HepG2 (cell line): Measurements from ENCODE around the gene GPR62. TPM values are rescaled to one million over a fixed set of nuclear protein-coding genes. Genes with fewer than 3 reads are reported as not detected.

Source experiments
- ATRX ChIP-seq: sonication (generic); formaldehyde crosslinking; IDR thresholded peaks from 2 replicates; pipeline ENCODE4 v1.4.0; 2020; ENCODE audit warnings: missing genetic modification reagents, borderline replicate concordance
- FOXJ3 ChIP-seq: sonication (generic); formaldehyde crosslinking; IDR thresholded peaks from 2 replicates; pipeline ENCODE4 v1.4.0; 2020; ENCODE audit warnings: missing genetic modification reagents, mild to moderate bottlenecking, borderline replicate concordance
- FOXK2 ChIP-seq: fragments of 450-650 bp; IDR thresholded peaks from 2 replicates; pipeline ENCODE4 v1.6.1; 2016
- IRF2 ChIP-seq: IDR thresholded peaks from 2 replicates; pipeline ENCODE4 v1.6.1; 2018; ENCODE audit warnings: missing genetic modification reagents, missing compliant biosample characterization
- KLF12 ChIP-seq: sonication (generic); formaldehyde crosslinking; IDR thresholded peaks from 2 replicates; pipeline ENCODE4 v1.4.0; 2020; ENCODE audit warnings: missing genetic modification reagents, borderline replicate concordance
- MLLT10 ChIP-seq: sonication (generic); formaldehyde crosslinking; IDR thresholded peaks from 2 replicates; pipeline ENCODE4 v1.4.0; 2020; ENCODE audit warnings: missing genetic modification reagents
- NFYC ChIP-seq: IDR thresholded peaks from 2 replicates; pipeline ENCODE4 v1.6.1; 2016; ENCODE audit warnings: missing genetic modification reagents, missing compliant biosample characterization
- PITX1 ChIP-seq: sonication (generic); formaldehyde crosslinking; IDR thresholded peaks from 2 replicates; pipeline ENCODE4 v1.5.1; 2020; ENCODE audit warnings: mild to moderate bottlenecking, missing genetic modification reagents
- SMAD3 ChIP-seq: sonication (generic); formaldehyde crosslinking; IDR thresholded peaks from 2 replicates; pipeline ENCODE4 v1.4.0; 2020; ENCODE audit warnings: missing genetic modification reagents
- SNAI1 ChIP-seq: sonication (generic); formaldehyde crosslinking; IDR thresholded peaks from 2 replicates; pipeline ENCODE4 v1.5.0; 2020; ENCODE audit warnings: mild to moderate bottlenecking, missing genetic modification reagents, borderline replicate concordance
- ZNF326 ChIP-seq: sonication (generic); formaldehyde crosslinking; IDR thresholded peaks from 2 replicates; pipeline ENCODE4 v1.4.0; 2020; ENCODE audit warnings: missing genetic modification reagents, borderline replicate concordance
- ZNF501 ChIP-seq: sonication (generic); formaldehyde crosslinking; IDR thresholded peaks from 2 replicates; pipeline ENCODE4 v1.5.1; 2020; ENCODE audit warnings: mild to moderate bottlenecking, moderate library complexity, missing genetic modification reagents
- ZNF543 ChIP-seq: sonication (generic); formaldehyde crosslinking; IDR thresholded peaks from 2 replicates; pipeline ENCODE4 v1.4.0; 2020; ENCODE audit warnings: mild to moderate bottlenecking, missing genetic modification reagents
- ZNF773 ChIP-seq: sonication (generic); formaldehyde crosslinking; IDR thresholded peaks from 2 replicates; pipeline ENCODE4 v1.4.0; 2020; ENCODE audit warnings: missing genetic modification reagents, borderline replicate concordance
- ZNF878 ChIP-seq: sonication (generic); formaldehyde crosslinking; IDR thresholded peaks from 2 replicates; pipeline ENCODE4 v1.8.1; 2023; ENCODE audit warnings: mild to moderate bottlenecking, missing genetic modification reagents, moderate library complexity
- ZSCAN31 ChIP-seq: sonication (generic); formaldehyde crosslinking; IDR thresholded peaks from 2 replicates; pipeline ENCODE4 v1.5.0; 2020; ENCODE audit warnings: low read depth, mild to moderate bottlenecking, missing genetic modification reagents
- polyA plus RNA-seq, 8 experiments: library from polyadenylated mRNA; depleted of rRNA in 3 of 8; stranded (reverse) in 7 of 8; unstranded in 1 of 8; fragments of >200 nt; fragmentation: Illumina TruSeq in 4 of 8; extraction: Trizol in 4 of 8; gene quantifications; 2 replicates each; pipeline versions ENCODE4 v1.2.1 to v1.2.3, GENCODE V29; 2011 to 2016; ENCODE audit warnings: low read depth in 4 of 8, missing spikeins in 1 of 8, mixed read lengths in 1 of 8; ENCODE audit not compliant: insufficient read depth in 1 of 8
- total RNA-seq, 5 experiments: library from RNA; depleted of rRNA; stranded (reverse); fragments of >200 nt; fragmentation: Illumina TruSeq; extraction: Trizol; gene quantifications; 2 replicates each; pipeline ENCODE4 v1.2.3, GENCODE V29; 2016; ENCODE audit warnings: low read depth in 1 of 5
- TF ChIP-seq, protein P1 (sequence below): sonication (generic); formaldehyde crosslinking; IDR thresholded peaks from 2 replicates; pipeline ENCODE4 v1.4.0; 2020; ENCODE audit warnings: missing genetic modification reagents, borderline replicate concordance
- TF ChIP-seq, protein P2 (sequence below): sonication (generic); formaldehyde crosslinking; IDR thresholded peaks from 2 replicates; pipeline ENCODE4 v1.4.0; 2020; ENCODE audit warnings: missing genetic modification reagents
- TF ChIP-seq, protein P3 (sequence below): sonication (generic); formaldehyde crosslinking; IDR thresholded peaks from 2 replicates; pipeline ENCODE4 v1.4.0; 2020; ENCODE audit warnings: missing genetic modification reagents

Gene GPR62
- total and polyA plus RNA-seq, 2 of the 13 experiments (the other 11 are each of a cell fraction or from before 2014, with no cell fraction given) = not detected

DNA sequence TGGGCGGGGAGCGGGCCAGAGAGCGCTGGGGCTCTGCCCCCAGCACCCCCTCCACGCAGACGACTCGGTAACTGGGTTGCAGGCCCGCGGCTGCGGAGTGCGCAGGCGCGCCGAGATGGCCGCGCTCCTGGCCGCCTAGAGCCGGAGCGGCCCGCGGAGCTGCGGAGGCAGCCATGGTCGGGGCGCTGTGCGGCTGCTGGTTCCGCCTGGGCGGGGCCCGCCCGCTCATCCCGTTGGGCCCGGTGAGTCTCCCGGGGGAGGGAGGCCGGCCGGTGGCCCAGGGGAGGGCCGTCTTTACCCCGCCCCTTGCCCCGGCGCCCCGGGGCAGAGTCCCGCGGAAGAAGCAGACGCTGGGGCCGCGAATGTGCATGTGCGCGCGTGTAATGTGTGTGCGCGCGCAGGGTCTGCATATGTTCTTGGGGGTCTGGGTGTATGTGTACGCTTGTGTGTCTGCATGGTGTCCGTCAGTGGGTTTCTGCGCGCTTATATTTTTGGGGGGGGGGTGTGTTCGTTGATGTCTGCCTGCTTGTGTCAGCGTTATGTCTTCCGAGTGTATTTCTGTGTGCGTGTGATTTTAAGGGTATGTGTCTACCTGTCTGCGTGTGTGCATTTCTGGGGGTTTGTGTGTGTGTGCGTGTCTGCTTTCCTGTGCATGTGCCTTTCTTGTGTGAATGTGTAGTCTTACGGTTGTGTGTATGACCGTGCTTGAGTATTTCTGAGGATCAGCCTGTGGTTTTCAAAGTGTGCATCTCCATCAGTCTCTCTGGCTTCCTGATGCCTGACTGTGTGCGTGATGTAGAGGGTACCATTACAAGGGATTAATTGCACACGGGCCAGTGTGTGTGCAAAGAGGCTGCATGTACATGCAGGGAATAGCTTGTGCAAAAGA is 20.0 kb downstream of the GPR62 start, which contains the start of gene ABHD14A (continued):
- TF ChIP-seq, protein P1, sequence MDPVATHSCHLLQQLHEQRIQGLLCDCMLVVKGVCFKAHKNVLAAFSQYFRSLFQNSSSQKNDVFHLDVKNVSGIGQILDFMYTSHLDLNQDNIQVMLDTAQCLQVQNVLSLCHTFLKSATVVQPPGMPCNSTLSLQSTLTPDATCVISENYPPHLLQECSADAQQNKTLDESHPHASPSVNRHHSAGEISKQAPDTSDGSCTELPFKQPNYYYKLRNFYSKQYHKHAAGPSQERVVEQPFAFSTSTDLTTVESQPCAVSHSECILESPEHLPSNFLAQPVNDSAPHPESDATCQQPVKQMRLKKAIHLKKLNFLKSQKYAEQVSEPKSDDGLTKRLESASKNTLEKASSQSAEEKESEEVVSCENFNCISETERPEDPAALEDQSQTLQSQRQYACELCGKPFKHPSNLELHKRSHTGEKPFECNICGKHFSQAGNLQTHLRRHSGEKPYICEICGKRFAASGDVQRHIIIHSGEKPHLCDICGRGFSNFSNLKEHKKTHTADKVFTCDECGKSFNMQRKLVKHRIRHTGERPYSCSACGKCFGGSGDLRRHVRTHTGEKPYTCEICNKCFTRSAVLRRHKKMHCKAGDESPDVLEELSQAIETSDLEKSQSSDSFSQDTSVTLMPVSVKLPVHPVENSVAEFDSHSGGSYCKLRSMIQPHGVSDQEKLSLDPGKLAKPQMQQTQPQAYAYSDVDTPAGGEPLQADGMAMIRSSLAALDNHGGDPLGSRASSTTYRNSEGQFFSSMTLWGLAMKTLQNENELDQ (CRISPR knock-in tag) = no peak
- TF ChIP-seq SNAI1 (CRISPR knock-in tag) (no peak), FOXJ3 (CRISPR knock-in tag) (no peak), ZNF501 (CRISPR knock-in tag) (no peak), ZSCAN31 (CRISPR knock-in tag) (0 out of 2 replicates have a peak, but pooled peaks have one; percentile 25), KLF12 (no peak), FOXK2 (no peak), NFYC (CRISPR knock-in tag) (no peak), ZNF326 (CRISPR knock-in tag) (no peak), PITX1 (CRISPR knock-in tag) (no peak), IRF2 (CRISPR knock-in tag) (no peak; the same call in 1 of the 2 replicates), ATRX (CRISPR knock-in tag) (no peak), MLLT10 (CRISPR knock-in tag) (no peak), ZNF773 (CRISPR knock-in tag) (no peak), SMAD3 (CRISPR knock-in tag) (no peak), ZNF543 (CRISPR knock-in tag) (no peak), ZNF878 (no peak)
- TF ChIP-seq, protein P2, sequence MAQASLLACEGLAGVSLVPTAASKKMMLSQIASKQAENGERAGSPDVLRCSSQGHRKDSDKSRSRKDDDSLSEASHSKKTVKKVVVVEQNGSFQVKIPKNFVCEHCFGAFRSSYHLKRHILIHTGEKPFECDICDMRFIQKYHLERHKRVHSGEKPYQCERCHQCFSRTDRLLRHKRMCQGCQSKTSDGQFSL = peak; percentile 52; the same call in 1 of the 2 replicates
- TF ChIP-seq, protein P3, sequence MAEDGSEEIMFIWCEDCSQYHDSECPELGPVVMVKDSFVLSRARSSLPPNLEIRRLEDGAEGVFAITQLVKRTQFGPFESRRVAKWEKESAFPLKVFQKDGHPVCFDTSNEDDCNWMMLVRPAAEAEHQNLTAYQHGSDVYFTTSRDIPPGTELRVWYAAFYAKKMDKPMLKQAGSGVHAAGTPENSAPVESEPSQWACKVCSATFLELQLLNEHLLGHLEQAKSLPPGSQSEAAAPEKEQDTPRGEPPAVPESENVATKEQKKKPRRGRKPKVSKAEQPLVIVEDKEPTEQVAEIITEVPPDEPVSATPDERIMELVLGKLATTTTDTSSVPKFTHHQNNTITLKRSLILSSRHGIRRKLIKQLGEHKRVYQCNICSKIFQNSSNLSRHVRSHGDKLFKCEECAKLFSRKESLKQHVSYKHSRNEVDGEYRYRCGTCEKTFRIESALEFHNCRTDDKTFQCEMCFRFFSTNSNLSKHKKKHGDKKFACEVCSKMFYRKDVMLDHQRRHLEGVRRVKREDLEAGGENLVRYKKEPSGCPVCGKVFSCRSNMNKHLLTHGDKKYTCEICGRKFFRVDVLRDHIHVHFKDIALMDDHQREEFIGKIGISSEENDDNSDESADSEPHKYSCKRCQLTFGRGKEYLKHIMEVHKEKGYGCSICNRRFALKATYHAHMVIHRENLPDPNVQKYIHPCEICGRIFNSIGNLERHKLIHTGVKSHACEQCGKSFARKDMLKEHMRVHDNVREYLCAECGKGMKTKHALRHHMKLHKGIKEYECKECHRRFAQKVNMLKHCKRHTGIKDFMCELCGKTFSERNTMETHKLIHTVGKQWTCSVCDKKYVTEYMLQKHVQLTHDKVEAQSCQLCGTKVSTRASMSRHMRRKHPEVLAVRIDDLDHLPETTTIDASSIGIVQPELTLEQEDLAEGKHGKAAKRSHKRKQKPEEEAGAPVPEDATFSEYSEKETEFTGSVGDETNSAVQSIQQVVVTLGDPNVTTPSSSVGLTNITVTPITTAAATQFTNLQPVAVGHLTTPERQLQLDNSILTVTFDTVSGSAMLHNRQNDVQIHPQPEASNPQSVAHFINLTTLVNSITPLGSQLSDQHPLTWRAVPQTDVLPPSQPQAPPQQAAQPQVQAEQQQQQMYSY = no peak
